A549 (cell line): ENCODE measurements around the gene HHLA2. TPM values are rescaled to one million over a fixed set of nuclear protein-coding genes. Genes with fewer than 3 reads are reported as not detected.
A peak's percentile ranks its signal among the peaks of the same experiment; 100 is the strongest.

Source experiments
- ATAC-seq, 2 experiments: fragments of 200-7000 bp in 1 of 2; fragments of >200 bp in 1 of 2; cut with Nextera tagmentation in 1 of 2; cut with Tn5 transposase in 1 of 2; 3 replicates each; pipeline versions ENCODE4 v1.8.0 to v1.9.1; 2018 to 2020; ENCODE audit warnings: mild to moderate bottlenecking in 1 of 2, moderate library complexity in 1 of 2
- CTCF ChIA-PET: fragments of 300-600 bp; sonication (Branson Sonifier 250); formaldehyde crosslinking; extraction: SDS; loops from one replicate; lab custom pipeline; 2021; ENCODE audit warnings: antibody characterized with exemption, inconsistent platforms; lab: Yijun Ruan, JAX
- POLR2A ChIA-PET: fragments of 350-600 bp; formaldehyde crosslinking; extraction: SDS; loops from one replicate; lab custom pipeline; 2021; ENCODE audit warnings: antibody characterized with exemption, inconsistent platforms; lab: Yijun Ruan, JAX
- DNase-seq, 2 experiments: peaks; one replicate each; pipeline versions ENCODE4 v3.0.0 to v3.0.0-alpha.2; 2011 to 2016; ENCODE audit warnings: low read depth in 1 of 2, low spot score in 1 of 2
- FAIRE-seq: peaks from 2 replicates; lab custom pipeline; 2011; peaks lifted over from hg19 to GRCh38; lab: Jason Lieb, UNC
- H3K27ac ChIP-seq, 2 experiments: fragments of >200 bp; sonication (Bioruptor Twin); formaldehyde crosslinking; 3 replicates each; pipeline ENCODE4 v1.5.1; 2016 to 2017
- H3K4me1 ChIP-seq: fragments of >200 bp; sonication (Bioruptor Twin); formaldehyde crosslinking; 3 replicates; pipeline ENCODE4 v1.6.1; 2016
- H3K4me2 ChIP-seq: fragments of >200 bp; sonication (Bioruptor Twin); formaldehyde crosslinking; 3 replicates; pipeline ENCODE4 v1.6.1; 2016
- H3K4me3 ChIP-seq: fragments of >200 bp; sonication (Bioruptor Twin); formaldehyde crosslinking; 3 replicates; pipeline ENCODE4 v1.5.1; 2016
- H3K9me3 ChIP-seq: fragments of >200 bp; sonication (Bioruptor Twin); formaldehyde crosslinking; 3 replicates; pipeline ENCODE4 v1.6.1; 2016
- CBX8 ChIP-seq: fragments of 200-600 bp; sonication (generic); IDR thresholded peaks from 2 replicates; pipeline ENCODE4 v1.6.1; 2016
- CHD4 ChIP-seq: fragments of 200-600 bp; sonication (generic); IDR thresholded peaks from 2 replicates; pipeline ENCODE4 v1.6.1; 2016; ENCODE audit warnings: antibody characterized with exemption, mild to moderate bottlenecking, borderline replicate concordance
- EHF ChIP-seq: fragments of 250-450 bp; sonication (Bioruptor Pico); IDR thresholded peaks from 2 replicates; pipeline ENCODE4 v1.5.0; 2020; ENCODE audit warnings: mild to moderate bottlenecking
- ESRRA ChIP-seq: fragments of 150-350 bp; IDR thresholded peaks from 2 replicates; pipeline ENCODE4 v1.6.1; 2014; ENCODE audit warnings: mild to moderate bottlenecking, low read length, borderline replicate concordance
- FOSB ChIP-seq: fragments of 250-450 bp; sonication (Bioruptor Pico); IDR thresholded peaks from 2 replicates; pipeline ENCODE4 v1.5.0; 2020; ENCODE audit warnings: mild to moderate bottlenecking, moderate library complexity
- GATA3 ChIP-seq: IDR thresholded peaks from 2 replicates; pipeline ENCODE4 v1.6.1; 2012; ENCODE audit warnings: borderline replicate concordance
- HDAC2 ChIP-seq: fragments of 200-600 bp; sonication (generic); IDR thresholded peaks from 2 replicates; pipeline ENCODE4 v1.6.1; 2016
- HEYL ChIP-seq: fragments of 250-450 bp; sonication (Bioruptor Pico); IDR thresholded peaks from 2 replicates; pipeline ENCODE4 v1.8.0; 2021; ENCODE audit warnings: mild to moderate bottlenecking, moderate library complexity
- JUNB ChIP-seq: fragments of >200 bp; sonication (Bioruptor Twin); formaldehyde crosslinking; IDR thresholded peaks from 2 replicates; pipeline ENCODE4 v1.6.1; 2016
- KDM1A ChIP-seq: fragments of 200-600 bp; sonication (generic); IDR thresholded peaks from 2 replicates; pipeline ENCODE4 v1.6.1; 2016; ENCODE audit warnings: low read depth, mild to moderate bottlenecking
- KDM5A ChIP-seq: fragments of 200-600 bp; sonication (generic); IDR thresholded peaks from 2 replicates; pipeline ENCODE4 v1.6.1; 2016; ENCODE audit warnings: antibody characterized with exemption, mild to moderate bottlenecking
- MAFK ChIP-seq: fragments of 450-650 bp; IDR thresholded peaks from 2 replicates; pipeline ENCODE4 v1.6.1; 2014; ENCODE audit not compliant: partially characterized antibody
- MAZ ChIP-seq: fragments of 150-350 bp; IDR thresholded peaks from 2 replicates; pipeline ENCODE4 v1.6.1; 2014; ENCODE audit warnings: antibody characterized with exemption, low read depth, low read length, borderline replicate concordance
- NFE2L2 ChIP-seq: fragments of 150-350 bp; conservative IDR thresholded peaks from 2 replicates; pipeline ENCODE4 v1.6.1; 2014; ENCODE audit warnings: low read length
- NR3C1 ChIP-seq: fragments of >200 bp; sonication (Bioruptor Twin); formaldehyde crosslinking; IDR thresholded peaks from 3 replicates; pipeline ENCODE4 v1.6.1; 2017
- PHF8 ChIP-seq: fragments of 200-600 bp; sonication (generic); IDR thresholded peaks from 2 replicates; pipeline ENCODE4 v1.6.1; 2016; ENCODE audit warnings: low read depth, mild to moderate bottlenecking, antibody characterized with exemption, moderate library complexity, borderline replicate concordance
- POLR2A ChIP-seq: IDR thresholded peaks from 2 replicates; pipeline ENCODE4 v1.6.1; 2012; ENCODE audit warnings: mild to moderate bottlenecking, low read length
- RCOR1 ChIP-seq: fragments of 150-350 bp; IDR thresholded peaks from 2 replicates; pipeline ENCODE4 v1.6.1; 2014; ENCODE audit warnings: antibody characterized with exemption, low read length, low read depth
- SMC3 ChIP-seq: fragments of >200 bp; sonication (Bioruptor Twin); formaldehyde crosslinking; IDR thresholded peaks from 3 replicates; pipeline ENCODE4 v1.6.1; 2018; ENCODE audit warnings: inconsistent platforms
- SREBF2 ChIP-seq: fragments of 450-650 bp; IDR thresholded peaks from 2 replicates; pipeline ENCODE4 v1.6.1; 2014; ENCODE audit warnings: mild to moderate bottlenecking, moderate library complexity
- TP53 ChIP-seq: fragments of 250-450 bp; sonication (Bioruptor Pico); IDR thresholded peaks from 2 replicates; pipeline ENCODE4 v1.5.0; 2021; ENCODE audit warnings: mild to moderate bottlenecking, moderate library complexity
- ZC3H11A ChIP-seq: fragments of 450-650 bp; IDR thresholded peaks from 2 replicates; pipeline ENCODE4 v1.6.1; 2014; ENCODE audit warnings: antibody characterized with exemption, mild to moderate bottlenecking
- WGBS: methylation state at CpG from one replicate; pipeline ENCODE4 v1.1.6; 2017; ENCODE audit errors: missing lambda C conversion rate; 5-methylcytosine and 5-hydroxymethylcytosine counted together
- polyA plus RNA-seq, 4 experiments: library from polyadenylated mRNA; depleted of rRNA in 3 of 4; stranded (reverse); fragments of >200 nt; fragmentation: RNase III in 1 of 4; extraction: RNeasy Plus Mini Kit Qiagen cat#74134 plus additional on column Dnase treatment in 1 of 4; gene quantifications; 2 replicates in 3 of 4; 3 replicates in 1 of 4; pipeline ENCODE4 v1.2.3, GENCODE V29; 2011 to 2017
- TF ChIP-seq, protein P1 (sequence below): fragments of 250-450 bp; sonication (Bioruptor Pico); IDR thresholded peaks from 2 replicates; pipeline ENCODE4 v1.5.0; 2020; ENCODE audit warnings: low read depth, mild to moderate bottlenecking, moderate library complexity
- TF ChIP-seq, protein P2 (sequence below): fragments of 150-350 bp; IDR thresholded peaks from 2 replicates; pipeline ENCODE4 v1.6.1; 2014; ENCODE audit warnings: low read depth, mild to moderate bottlenecking, low read length
- TF ChIP-seq, protein P3 (sequence below): fragments of >200 bp; sonication (Bioruptor Twin); formaldehyde crosslinking; IDR thresholded peaks from 2 replicates; pipeline ENCODE4 v1.6.1; 2016
- TF ChIP-seq, protein P4 (sequence below): fragments of 250-450 bp; sonication (Bioruptor Pico); IDR thresholded peaks from 2 replicates; pipeline ENCODE4 v1.5.0; 2021; ENCODE audit warnings: mild to moderate bottlenecking, moderate library complexity, borderline replicate concordance

HHLA2 gene
- polyA plus RNA-seq, 2 of the 4 experiments (the other 2 are of a cell fraction) = 0.08 to 0.48 TPM

DNA sequence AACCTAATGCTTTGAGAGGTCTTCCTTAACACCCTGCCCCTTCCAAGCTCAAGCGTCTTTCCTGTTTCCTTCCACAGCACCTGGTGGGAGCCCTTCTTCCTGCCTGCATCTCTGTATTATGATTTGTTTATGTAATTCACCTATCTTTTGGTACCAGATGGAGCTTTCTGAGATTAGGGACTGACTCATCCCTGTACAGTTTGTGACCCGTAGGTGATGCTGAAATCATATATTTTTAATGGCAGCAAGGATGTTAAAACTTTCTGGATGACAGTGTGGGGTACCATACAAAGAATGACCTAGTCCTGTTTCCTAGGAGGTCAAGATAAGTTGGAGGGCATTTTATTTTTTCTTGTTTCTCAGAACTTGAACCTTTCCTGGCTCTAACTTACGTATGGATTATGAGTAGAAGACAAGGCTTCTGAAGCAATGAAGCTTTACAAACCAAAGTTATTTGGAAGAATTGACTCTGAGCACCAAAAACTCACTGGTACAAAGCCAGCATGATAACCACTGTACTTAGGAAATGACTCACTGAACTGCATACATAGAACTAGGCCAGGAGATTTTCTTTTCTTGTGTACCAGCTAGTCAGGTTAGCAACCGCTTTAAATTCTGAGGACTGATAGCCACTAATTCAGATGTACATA lies 46.6 kb downstream of the HHLA2 start:
- Histone ChIP-seq H3K4me3 (no peak overlapping the region), H3K4me2 (no peak overlapping the region), H3K27ac (no peak overlapping the region), H3K4me1 (no peaks in the 10 kb centered on the region), H3K9me3 (no peaks in the 10 kb centered on the region)
- TF ChIP-seq, protein P1, sequence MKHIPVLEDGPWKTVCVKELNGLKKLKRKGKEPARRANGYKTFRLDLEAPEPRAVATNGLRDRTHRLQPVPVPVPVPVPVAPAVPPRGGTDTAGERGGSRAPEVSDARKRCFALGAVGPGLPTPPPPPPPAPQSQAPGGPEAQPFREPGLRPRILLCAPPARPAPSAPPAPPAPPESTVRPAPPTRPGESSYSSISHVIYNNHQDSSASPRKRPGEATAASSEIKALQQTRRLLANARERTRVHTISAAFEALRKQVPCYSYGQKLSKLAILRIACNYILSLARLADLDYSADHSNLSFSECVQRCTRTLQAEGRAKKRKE (CRISPR knock-in tag) = no peak
- TF ChIP-seq PHF8 = no peak
- no peak for TF ChIP-seq MAZ
- TF ChIP-seq SMC3 = no peak
- no peak for TF ChIP-seq EHF
- TF ChIP-seq ZC3H11A = no peak
- no peak for TF ChIP-seq GATA3
- TF ChIP-seq FOSB (CRISPR knock-in tag) = no peak
- TF ChIP-seq NFE2L2 = no peak
- no peak for TF ChIP-seq HEYL (CRISPR knock-in tag)
- no peak for TF ChIP-seq ESRRA
- no peak for TF ChIP-seq KDM1A
- no peak for TF ChIP-seq CHD4
- TF ChIP-seq, protein P2, sequence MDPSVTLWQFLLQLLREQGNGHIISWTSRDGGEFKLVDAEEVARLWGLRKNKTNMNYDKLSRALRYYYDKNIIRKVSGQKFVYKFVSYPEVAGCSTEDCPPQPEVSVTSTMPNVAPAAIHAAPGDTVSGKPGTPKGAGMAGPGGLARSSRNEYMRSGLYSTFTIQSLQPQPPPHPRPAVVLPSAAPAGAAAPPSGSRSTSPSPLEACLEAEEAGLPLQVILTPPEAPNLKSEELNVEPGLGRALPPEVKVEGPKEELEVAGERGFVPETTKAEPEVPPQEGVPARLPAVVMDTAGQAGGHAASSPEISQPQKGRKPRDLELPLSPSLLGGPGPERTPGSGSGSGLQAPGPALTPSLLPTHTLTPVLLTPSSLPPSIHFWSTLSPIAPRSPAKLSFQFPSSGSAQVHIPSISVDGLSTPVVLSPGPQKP = no peak
- TF ChIP-seq JUNB = no peak
- TF ChIP-seq KDM5A = no peak
- DNase-seq (no peak), ATAC-seq (no peak), FAIRE-seq (peak; percentile 13)
- WGBS = 51% methylated on average over 4 of the region's 4 CpGs
- ChIA-PET POLR2A (no interaction called here), CTCF (interaction anchor here (1.3 kb wide), 1 partner anchor 11 kb away, joined by 3 read pairs; no protein-coding TSS in a partner anchor)

GRCh38 chr3:108343491-108343890 lies 47.1 kb downstream of the HHLA2 start:
- Histone ChIP-seq H3K27ac (no peak overlapping the region), H3K4me2 (no peak overlapping the region), H3K4me3 (no peak overlapping the region), H3K4me1 (no peaks in the 10 kb centered on the region), H3K9me3 (no peaks in the 10 kb centered on the region)
- ChIA-PET POLR2A (no interaction called here), CTCF (interaction anchor here (1.3 kb wide), 1 partner anchor 11 kb away, joined by 3 read pairs; no protein-coding TSS in a partner anchor)
- TF ChIP-seq KDM1A (no peak), EHF (no peak), MAFK (no peak), RCOR1 (no peak), TP53 (CRISPR knock-in tag) (no peak), POLR2A (no peak), HDAC2 (no peak), CBX8 (no peak), NR3C1 (no peak), SREBF2 (no peak)
- TF ChIP-seq, protein P3, sequence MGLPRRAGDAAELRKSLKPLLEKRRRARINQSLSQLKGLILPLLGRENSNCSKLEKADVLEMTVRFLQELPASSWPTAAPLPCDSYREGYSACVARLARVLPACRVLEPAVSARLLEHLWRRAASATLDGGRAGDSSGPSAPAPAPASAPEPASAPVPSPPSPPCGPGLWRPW = no peak
- TF ChIP-seq, protein P1 (CRISPR knock-in tag) = no peak
- TF ChIP-seq, protein P2 = no peak
- TF ChIP-seq, protein P4, sequence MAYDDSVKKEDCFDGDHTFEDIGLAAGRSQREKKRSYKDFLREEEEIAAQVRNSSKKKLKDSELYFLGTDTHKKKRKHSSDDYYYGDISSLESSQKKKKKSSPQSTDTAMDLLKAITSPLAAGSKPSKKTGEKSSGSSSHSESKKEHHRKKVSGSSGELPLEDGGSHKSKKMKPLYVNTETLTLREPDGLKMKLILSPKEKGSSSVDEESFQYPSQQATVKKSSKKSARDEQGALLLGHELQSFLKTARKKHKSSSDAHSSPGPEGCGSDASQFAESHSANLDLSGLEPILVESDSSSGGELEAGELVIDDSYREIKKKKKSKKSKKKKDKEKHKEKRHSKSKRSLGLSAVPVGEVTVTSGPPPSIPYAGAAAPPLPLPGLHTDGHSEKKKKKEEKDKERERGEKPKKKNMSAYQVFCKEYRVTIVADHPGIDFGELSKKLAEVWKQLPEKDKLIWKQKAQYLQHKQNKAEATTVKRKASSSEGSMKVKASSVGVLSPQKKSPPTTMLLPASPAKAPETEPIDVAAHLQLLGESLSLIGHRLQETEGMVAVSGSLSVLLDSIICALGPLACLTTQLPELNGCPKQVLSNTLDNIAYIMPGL (CRISPR knock-in tag) = no peak
- ATAC-seq (no peak), DNase-seq (no peak), FAIRE-seq (no peak)
- 41% methylated on average over 4 of the region's 4 CpGs for WGBS
